ENCODE measurements around the gene HINT3. TPM values are rescaled to one million over a fixed set of nuclear protein-coding genes. Genes with fewer than 3 reads are reported as not detected.
"Not testable (repeated sequence)": the region's sequence is repeated elsewhere in the genome, so short reads cannot be mapped to it uniquely, and the experiment has no call there.

The HINT3 gene
- total RNA-seq, 1 experiment from 2014 or later: 12.7 TPM

GRCh38 chr6:125932451-125932795 lies 24.1 kb upstream of the HINT3 start:
- Histone ChIP-seq H3K4me3 (replicated peaks in 1 of 2; ENCODE audit: low read depth in 1 of 2, low read length in 2 of 2) (no peak overlapping the region), H3K27me3 (ENCODE audit: insufficient read depth, low read length) (no peaks in the 10 kb centered on the region), H4K20me1 (ENCODE audit: insufficient read depth) (no peaks in the 10 kb centered on the region), H3K36me3 (ENCODE audit: control insufficient read depth in 1 of 2, insufficient read depth in 2 of 2, low read length in 2 of 2) (no peaks in the 10 kb centered on the region), H3K4me2 (ENCODE audit: low read length) (no peak overlapping the region), H2AFZ (ENCODE audit: low read depth, low read length, poor library complexity, severe bottlenecking) (no peak overlapping the region), H3K9me3 (ENCODE audit: control insufficient read depth in 1 of 2, insufficient read depth in 1 of 2, low read depth in 1 of 2, low read length in 2 of 2) (no peaks in the 10 kb centered on the region), H3K27ac (ENCODE audit: low read depth, low read length) (no peak overlapping the region), H3K4me1 (ENCODE audit: control insufficient read depth in 1 of 2, insufficient read depth in 2 of 2, low read length in 2 of 2) (no peaks in the 10 kb centered on the region), H3K9me2 (ENCODE audit: insufficient read depth) (no peaks in the 10 kb centered on the region), H3K79me2 (ENCODE audit: insufficient read depth, low read length) (no peaks in the 10 kb centered on the region), H3K9ac (ENCODE audit: low read length) (no peak overlapping the region)
- no peak for TF ChIP-seq ZFX (IDR thresholded peaks at IDR 0.05)
- TF ChIP-seq ZBTB33 (IDR thresholded peaks at IDR 0.05; ENCODE audit: extremely low read depth, insufficient replicate concordance, low read length): no peak
- TF ChIP-seq MAX (IDR thresholded peaks at IDR 0.05): no peak
- no peak for TF ChIP-seq SP1 (IDR thresholded peaks at IDR 0.05; ENCODE audit: low read depth)
- no peak for TF ChIP-seq POLR2AphosphoS5 (IDR thresholded peaks at IDR 0.05; ENCODE audit: low read depth, low read length)
- TF ChIP-seq RAD21 (IDR thresholded peaks at IDR 0.05; ENCODE audit: low read depth): no peak
- TF ChIP-seq ELF1 (IDR thresholded peaks at IDR 0.05; ENCODE audit: borderline replicate concordance, low read depth): no peak
- CTCF ChIA-PET: no interaction called here
- DNase-seq (ENCODE audit: low read depth, low spot score) (no peak), ATAC-seq (no peak)
- intact Hi-C loops (cut with micrococcal nuclease): no loop called here
- POLR2A ChIA-PET: no interaction called here
- BruUV-seq (replicated peaks): no TSS peak
- RAD21 ChIA-PET (ENCODE audit: low non-redundant PET in 1 of 2, low total read pairs in 2 of 2, uncharacterized antibody in 2 of 2, unreplicated experiment in 2 of 2): no interaction called here

GRCh38 chr6:125935520-125935919 lies 21.1 kb upstream of the HINT3 start:
- RAD21 ChIA-PET (ENCODE audit: low non-redundant PET in 1 of 2, low total read pairs in 2 of 2, uncharacterized antibody in 2 of 2, unreplicated experiment in 2 of 2); POLR2A ChIA-PET; H3K9me2 ChIP-seq (ENCODE audit: insufficient read depth); H3K4me2 ChIP-seq (ENCODE audit: low read length); H3K27me3 ChIP-seq (ENCODE audit: insufficient read depth, low read length); intact Hi-C loops (cut with micrococcal nuclease); H3K4me1 ChIP-seq (ENCODE audit: control insufficient read depth in 1 of 2, insufficient read depth in 2 of 2, low read length in 2 of 2); BruUV-seq (replicated peaks); H3K4me3 ChIP-seq (replicated peaks in 1 of 2; ENCODE audit: low read depth in 1 of 2, low read length in 2 of 2); H4K20me1 ChIP-seq (ENCODE audit: insufficient read depth); H3K79me2 ChIP-seq (ENCODE audit: insufficient read depth, low read length); DNase-seq (ENCODE audit: low read depth, low spot score); H3K36me3 ChIP-seq (ENCODE audit: control insufficient read depth in 1 of 2, insufficient read depth in 2 of 2, low read length in 2 of 2); CTCF ChIA-PET; H3K27ac ChIP-seq (ENCODE audit: low read depth, low read length); H3K9me3 ChIP-seq (ENCODE audit: control insufficient read depth in 1 of 2, insufficient read depth in 1 of 2, low read depth in 1 of 2, low read length in 2 of 2); ATAC-seq; H3K9ac ChIP-seq (ENCODE audit: low read length); H2AFZ ChIP-seq (ENCODE audit: low read depth, low read length, poor library complexity, severe bottlenecking): not testable (repeated sequence)
